ENCODE measurements around the gene TRIM66.

Gene TRIM66

GRCh38 chr11:8698379-8698851 is 15.9 kb upstream of the TRIM66 start:
- Histone ChIP-seq H3K9me3 (replicated peaks in 1 of 11) (no peaks in the 10 kb centered on the region), H3K9ac (no peak overlapping the region), H3K36me3 (peaks cover 0 to 43% (median 15%) of the 10 kb centered on the region in 11 experiments; a peak in 15 of 22 replicates), H4K20me1 (peaks cover 0 to 66% (median 24%) of the 10 kb centered on the region in 11 experiments; a peak in 15 of 22 replicates), H3K27me3 (no peaks in the 10 kb centered on the region), H3K4me3 (no peak overlapping the region), H3K27ac (no peak overlapping the region), H3K4me2 (peak overlapping the region in 8 of 11 experiments; percentile 15 to 96 (median 84); a peak in 4 of 22 replicates), H3K4me1 (peaks cover 34 to 48% (median 42%) of the 10 kb centered on the region in 10 experiments)
- no peak for TF ChIP-seq Cebpa-rat (IDR thresholded peaks at IDR 0.05)

GRCh38 chr11:8697054-8697453 is 14.6 kb upstream of the TRIM66 start:
- H4K20me1 ChIP-seq: peaks cover 0 to 79% (median 21%) of the 10 kb centered on the region in 11 experiments; a peak in 15 of 22 replicates
- H3K27ac ChIP-seq: no peak overlapping the region
- H3K9me3 ChIP-seq (replicated peaks in 1 of 11): no peaks in the 10 kb centered on the region
- peaks cover 0 to 56% (median 17%) of the 10 kb centered on the region in 11 experiments; a peak in 17 of 22 replicates for H3K36me3 ChIP-seq
- H3K4me2 ChIP-seq: peak overlapping the region in 5 of 11 experiments; percentile 40 to 78 (median 47); a peak in 9 of 22 replicates
- H3K27me3 ChIP-seq: no peaks in the 10 kb centered on the region
- no peak overlapping the region for H3K9ac ChIP-seq
- no peak for TF ChIP-seq Cebpa-rat (IDR thresholded peaks at IDR 0.05)
- H3K4me3 ChIP-seq: no peak overlapping the region
- H3K4me1 ChIP-seq: peaks cover 48 to 62% (median 53%) of the 10 kb centered on the region in 10 experiments

GRCh38 chr11:8694137-8694536 is 11.7 kb upstream of the TRIM66 start:
- TF ChIP-seq Cebpa-rat (IDR thresholded peaks at IDR 0.05): no peak
- Histone ChIP-seq H3K9ac (peak overlapping the region in 5 of 11 experiments; percentile 4 to 63 (median 53); a peak in 5 of 22 replicates), H3K9me3 (replicated peaks in 1 of 11) (no peaks in the 10 kb centered on the region), H3K4me2 (peak overlapping the region; percentile 20 to 91 (median 68); a peak in 16 of 22 replicates), H3K4me3 (no peak overlapping the region), H3K27ac (peak overlapping the region in 4 of 11 experiments; percentile 19 to 57 (median 54); a peak in 4 of 22 replicates), H3K27me3 (no peaks in the 10 kb centered on the region), H3K36me3 (peaks cover 0 to 86% (median 42%) of the 10 kb centered on the region in 11 experiments; a peak in 17 of 22 replicates), H4K20me1 (peaks cover 0 to 97% (median 12%) of the 10 kb centered on the region in 11 experiments; a peak in 14 of 22 replicates), H3K4me1 (peaks cover 41 to 62% (median 51%) of the 10 kb centered on the region in 10 experiments)

GRCh38 chr11:8693555-8693954 is 11.1 kb upstream of the TRIM66 start:
- no peak overlapping the region for H3K4me3 ChIP-seq
- no peaks in the 10 kb centered on the region for H3K27me3 ChIP-seq
- no peak for TF ChIP-seq Cebpa-rat (IDR thresholded peaks at IDR 0.05)
- peaks cover 39 to 60% (median 51%) of the 10 kb centered on the region in 10 experiments for H3K4me1 ChIP-seq
- peak overlapping the region; percentile 20 to 91 (median 68); a peak in 19 of 22 replicates for H3K4me2 ChIP-seq
- peak overlapping the region in 7 of 11 experiments; percentile 4 to 63 (median 42); a peak in 9 of 22 replicates for H3K9ac ChIP-seq
- H3K27ac ChIP-seq: peak overlapping the region in 7 of 11 experiments; percentile 3 to 57 (median 19); a peak in 11 of 22 replicates
- no peaks in the 10 kb centered on the region for H3K9me3 ChIP-seq (replicated peaks in 1 of 11)
- H4K20me1 ChIP-seq: peaks cover 0 to 98% (median 11%) of the 10 kb centered on the region in 11 experiments; a peak in 14 of 22 replicates
- peaks cover 0 to 86% (median 43%) of the 10 kb centered on the region in 11 experiments; a peak in 17 of 22 replicates for H3K36me3 ChIP-seq

- H3K4me1 ChIP-seq: peaks cover 40 to 65% (median 54%) of the 10 kb centered on the region in 10 experiments
- peaks cover 0 to 98% (median 11%) of the 10 kb centered on the region in 11 experiments; a peak in 15 of 22 replicates for H4K20me1 ChIP-seq
- no peaks in the 10 kb centered on the region for H3K9me3 ChIP-seq (replicated peaks in 1 of 11)
- TF ChIP-seq Cebpa-rat (IDR thresholded peaks at IDR 0.05): no peak
- no peaks in the 10 kb centered on the region for H3K27me3 ChIP-seq
- H3K36me3 ChIP-seq: peaks cover 0 to 86% (median 45%) of the 10 kb centered on the region in 11 experiments; a peak in 17 of 22 replicates
- H3K9ac ChIP-seq: peak overlapping the region in 6 of 11 experiments; percentile 23 to 63 (median 48); a peak in 10 of 22 replicates
- peak overlapping the region; percentile 21 to 91 (median 68); a peak in 20 of 22 replicates for H3K4me2 ChIP-seq
- H3K27ac ChIP-seq: peak overlapping the region in 7 of 11 experiments; percentile 3 to 57 (median 19); a peak in 11 of 22 replicates
- H3K4me3 ChIP-seq: no peak overlapping the region
Measured at GRCh38 chr11:8693010-8693551, 10.6 kb upstream of the TRIM66 start.

- TF ChIP-seq Cebpa-rat (IDR thresholded peaks at IDR 0.05): no peak
- H3K4me3 ChIP-seq: no peak overlapping the region
- no peaks in the 10 kb centered on the region for H3K9me3 ChIP-seq (replicated peaks in 1 of 11)
- peaks cover under 1 to 86% (median 50%) of the 10 kb centered on the region in 11 experiments; a peak in 18 of 22 replicates for H3K36me3 ChIP-seq
- H3K27me3 ChIP-seq: no peaks in the 10 kb centered on the region
- no peak overlapping the region for H3K9ac ChIP-seq
- peak overlapping the region in 9 of 11 experiments; percentile 45 to 91 (median 75); a peak in 18 of 22 replicates for H3K4me2 ChIP-seq
- H3K4me1 ChIP-seq: peaks cover 40 to 70% (median 58%) of the 10 kb centered on the region in 10 experiments
- peaks cover 0 to 98% (median 12%) of the 10 kb centered on the region in 11 experiments; a peak in 15 of 22 replicates for H4K20me1 ChIP-seq
- 0 out of 22 replicates have a peak overlapping the region, but pooled peaks of 1 of the 11 experiments have one; percentile 56 for H3K27ac ChIP-seq
Measured at GRCh38 chr11:8692417-8692816, 10.0 kb upstream of the TRIM66 start.

- Histone ChIP-seq H3K4me3 (no peak overlapping the region), H3K27ac (no peak overlapping the region), H3K4me2 (peak overlapping the region in 9 of 11 experiments; percentile 45 to 91 (median 75); a peak in 13 of 22 replicates), H3K36me3 (peaks cover 8 to 89% (median 58%) of the 10 kb centered on the region in 11 experiments), H3K9ac (no peak overlapping the region), H4K20me1 (peaks cover 0 to 98% (median 19%) of the 10 kb centered on the region in 11 experiments; a peak in 17 of 22 replicates), H3K4me1 (peaks cover 40 to 70% (median 63%) of the 10 kb centered on the region in 10 experiments), H3K9me3 (replicated peaks in 1 of 11) (no peaks in the 10 kb centered on the region), H3K27me3 (no peaks in the 10 kb centered on the region)
- TF ChIP-seq Cebpa-rat (IDR thresholded peaks at IDR 0.05): no peak
Measured at GRCh38 chr11:8691601-8692000, 9.1 kb upstream of the TRIM66 start.

- Histone ChIP-seq H3K9me3 (replicated peaks in 1 of 11) (no peaks in the 10 kb centered on the region), H3K4me1 (peaks cover 44 to 77% (median 72%) of the 10 kb centered on the region in 10 experiments), H3K4me3 (no peak overlapping the region), H3K27ac (no peak overlapping the region), H4K20me1 (peaks cover 2 to 98% (median 28%) of the 10 kb centered on the region in 11 experiments; a peak in 19 of 22 replicates), H3K27me3 (no peaks in the 10 kb centered on the region), H3K9ac (no peak overlapping the region), H3K4me2 (peak overlapping the region in 1 of 11 experiments; percentile 99; a peak in 1 of 22 replicates), H3K36me3 (peaks cover 18 to 89% (median 62%) of the 10 kb centered on the region in 11 experiments)
- TF ChIP-seq Cebpa-rat (IDR thresholded peaks at IDR 0.05): no peak
Measured at GRCh38 chr11:8690374-8691342, 8.2 kb upstream of the TRIM66 start.

Measured in BLaER1 treated with 17β-estradiol and CSF1 and Interleukin-3, amounts not matched to agents 10 nM and 100 nM (cell line).